GM12891 (cell line): Measurements from ENCODE around the gene CBLC.

Experiments used
- POLR2A ChIP-seq: IDR thresholded peaks from 2 replicates; pipeline ENCODE4 v1.6.1; 2011; ENCODE audit warnings: low read depth, low read length, control low read depth
- POLR2AphosphoS5 ChIP-seq: IDR thresholded peaks from 2 replicates; pipeline ENCODE4 v1.6.1; 2011; ENCODE audit warnings: low read depth, low read length, control low read depth
- SPI1 ChIP-seq: IDR thresholded peaks from 2 replicates; pipeline ENCODE4 v1.6.1; 2011; ENCODE audit warnings: low read depth, low read length, control low read depth
- TAF1 ChIP-seq: IDR thresholded peaks from 2 replicates; pipeline ENCODE4 v1.6.1; 2011; ENCODE audit warnings: low read depth, low read length, control low read depth

DNA sequence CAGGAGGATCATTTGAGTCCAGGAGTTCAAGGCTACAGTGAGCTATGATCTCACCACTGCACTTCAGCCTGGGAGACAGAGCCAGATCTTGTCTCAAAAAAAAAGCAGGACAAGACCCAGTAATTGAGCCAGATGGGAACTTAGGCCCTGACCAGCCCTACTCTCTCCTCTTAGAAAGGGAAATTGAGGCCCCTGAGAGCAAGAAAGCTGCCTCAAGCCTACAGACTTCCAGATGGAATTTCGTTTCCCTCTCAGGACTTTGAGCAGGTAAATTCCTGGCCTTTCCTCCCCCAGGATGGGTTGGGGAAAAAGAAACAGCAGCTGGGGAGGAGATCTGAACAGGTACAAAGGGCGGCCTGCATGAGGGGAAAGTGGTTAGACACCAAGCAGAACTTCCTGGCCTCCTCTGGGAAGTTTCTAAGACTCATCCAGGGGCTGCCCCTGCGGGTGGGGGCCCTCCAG lies 32.8 kb upstream of the CBLC start:
- TF ChIP-seq SPI1, result no peak
- TF ChIP-seq POLR2A, result no peak
- TF ChIP-seq POLR2AphosphoS5, result no peak
- no peak for TF ChIP-seq TAF1
